Neural cell (in vitro differentiated cells): ENCODE data around the gene SIL1. TPM values are rescaled to one million over a fixed set of nuclear protein-coding genes. Genes with fewer than 3 reads are reported as not detected.

ENCODE experiments used
- H2AFZ ChIP-seq: fragments of 200-600, 300-800 bp; sonication (generic), shearing (Covaris generic); 2 replicates; pipeline ENCODE4 v1.6.0; 2014; ENCODE audit warnings: low read depth, mild to moderate bottlenecking, antibody characterized with exemption, low read length, moderate library complexity
- H3F3A ChIP-seq: fragments of 200-600 bp; shearing (Covaris generic); 2 replicates; pipeline ENCODE4 v1.6.1; 2016; ENCODE audit warnings: mild to moderate bottlenecking, moderate library complexity, mixed read lengths, antibody characterized with exemption, low read length; ENCODE audit not compliant: insufficient read depth, poor library complexity, severe bottlenecking
- H3K27ac ChIP-seq: fragments of 200-600, 300-800 bp; sonication (generic), shearing (Covaris generic); 2 replicates; pipeline ENCODE4 v1.5.1; 2014; ENCODE audit warnings: mild to moderate bottlenecking, low read length, moderate library complexity
- H3K27me3 ChIP-seq: fragments of 300-800, 200-600 bp; sonication (generic), shearing (Covaris generic); 2 replicates; pipeline ENCODE4 v1.6.0; 2014; ENCODE audit warnings: mild to moderate bottlenecking, low read depth, low read length, moderate library complexity; ENCODE audit not compliant: insufficient read depth
- H3K36me3 ChIP-seq: fragments of 300-800, 200-600 bp; sonication (generic), shearing (Covaris generic); 2 replicates; pipeline ENCODE4 v1.5.1; 2014; ENCODE audit warnings: mild to moderate bottlenecking, antibody characterized with exemption, low read length, moderate library complexity; ENCODE audit not compliant: insufficient read depth
- H3K4me2 ChIP-seq: fragments of 300-800, 200-600 bp; sonication (generic), shearing (Covaris generic); 2 replicates; pipeline ENCODE4 v1.6.0; 2014; ENCODE audit warnings: mild to moderate bottlenecking, low read length
- H3K4me3 ChIP-seq: fragments of 300-800, 200-600 bp; sonication (generic), shearing (Covaris generic); 2 replicates; pipeline ENCODE4 v1.5.1; 2014; ENCODE audit warnings: mild to moderate bottlenecking, low read length, moderate library complexity
- H3K79me2 ChIP-seq: fragments of 200-600 bp; shearing (Covaris generic); replicated peaks from 2 replicates; pipeline ENCODE4 v1.6.0; 2014; ENCODE audit warnings: mild to moderate bottlenecking, low read length, moderate library complexity; ENCODE audit not compliant: insufficient read depth
- H3K9ac ChIP-seq: fragments of 300-800, 200-600 bp; sonication (generic), shearing (Covaris generic); 2 replicates; pipeline ENCODE4 v1.6.1; 2016; ENCODE audit warnings: mild to moderate bottlenecking, low read length, mixed read lengths
- H3K9me2 ChIP-seq: fragments of 200-600 bp; shearing (Covaris generic); 2 replicates; pipeline ENCODE4 v1.6.1; 2016; ENCODE audit warnings: mild to moderate bottlenecking, low read length, mixed read lengths; ENCODE audit not compliant: insufficient read depth
- H3K9me3 ChIP-seq: fragments of 200-600, 300-800 bp; sonication (generic), shearing (Covaris generic); 2 replicates; pipeline ENCODE4 v1.6.1; 2016; ENCODE audit warnings: mild to moderate bottlenecking, mixed run types, low read length, moderate library complexity, mixed read lengths
- H4K20me1 ChIP-seq: fragments of 200-600 bp; shearing (Covaris generic); 2 replicates; pipeline ENCODE4 v1.6.1; 2016; ENCODE audit warnings: mild to moderate bottlenecking, mixed run types; ENCODE audit not compliant: insufficient read depth
- EP300 ChIP-seq: fragments of 450-650 bp; conservative IDR thresholded peaks from 2 replicates; pipeline ENCODE4 v1.6.1; 2014; ENCODE audit warnings: antibody characterized with exemption, mild to moderate bottlenecking, moderate library complexity; ENCODE audit not compliant: poor library complexity, severe bottlenecking
- EZH2 ChIP-seq: fragments of 200-600, 300-800 bp; shearing (Covaris generic), sonication (generic); IDR thresholded peaks from 2 replicates; pipeline ENCODE4 v1.6.1; 2014; ENCODE audit warnings: antibody characterized with exemption, low read length, borderline replicate concordance, mild to moderate bottlenecking; ENCODE audit not compliant: insufficient read depth, poor library complexity, severe bottlenecking
- MXI1 ChIP-seq: fragments of 450-650 bp; conservative IDR thresholded peaks from 2 replicates; pipeline ENCODE4 v1.6.1; 2014; ENCODE audit warnings: antibody characterized with exemption, mild to moderate bottlenecking; ENCODE audit not compliant: poor library complexity, severe bottlenecking
- POLR2AphosphoS5 ChIP-seq: IDR thresholded peaks from 2 replicates; pipeline ENCODE4 v1.6.1; 2012
- RAD21 ChIP-seq: fragments of 450-650 bp; conservative IDR thresholded peaks from 2 replicates; pipeline ENCODE4 v1.6.1; 2014; ENCODE audit warnings: antibody characterized with exemption, mild to moderate bottlenecking, moderate library complexity
- REST ChIP-seq: IDR thresholded peaks from 2 replicates; pipeline ENCODE4 v1.6.1; 2012; ENCODE audit warnings: borderline replicate concordance
- SMC3 ChIP-seq: fragments of 450-650 bp; conservative IDR thresholded peaks from 2 replicates; pipeline ENCODE4 v1.6.1; 2014; ENCODE audit warnings: antibody characterized with exemption, mild to moderate bottlenecking, moderate library complexity; ENCODE audit not compliant: poor library complexity
- TAF1 ChIP-seq: IDR thresholded peaks from 2 replicates; pipeline ENCODE4 v1.6.1; 2012; ENCODE audit warnings: low read depth
- polyA plus RNA-seq: library from polyadenylated mRNA; depleted of rRNA; stranded (reverse); fragments of >200 nt; gene quantifications from 2 replicates; pipeline ENCODE4 v1.2.3, GENCODE V29; 2014
- TF ChIP-seq, protein P1 (sequence below): fragments of 450-650 bp; IDR thresholded peaks from 2 replicates; pipeline ENCODE4 v1.5.1; 2014; ENCODE audit warnings: antibody characterized with exemption, mild to moderate bottlenecking, moderate library complexity; ENCODE audit not compliant: poor library complexity, severe bottlenecking

Gene SIL1
- polyA plus RNA-seq, 1 donor from 2014 or later: 4.7 TPM

DNA sequence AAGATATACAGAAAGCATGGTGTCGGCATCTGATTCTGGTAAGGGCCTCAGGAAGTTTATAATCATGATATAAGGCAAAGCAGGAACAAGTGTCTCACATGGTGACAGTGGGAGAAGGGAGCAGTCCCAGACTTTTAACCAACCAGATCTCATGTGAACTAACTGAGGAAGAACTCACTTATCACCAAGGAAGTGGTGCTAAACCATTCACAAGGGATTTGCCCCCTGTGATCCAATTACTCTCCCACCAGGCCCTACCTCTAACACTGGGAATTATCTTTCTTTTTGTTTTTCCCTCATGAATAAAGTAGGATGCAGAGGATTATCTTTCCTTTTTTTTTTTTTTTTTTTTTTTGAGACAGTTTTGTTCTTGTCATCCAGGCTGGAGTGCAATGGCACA is 199.6 kb downstream of the SIL1 start:
- no peak overlapping the region for H3K4me2 ChIP-seq

GRCh38 chr5:138996120-138996519 is 202.0 kb downstream of the SIL1 start:
- no peaks in the 10 kb centered on the region for H3K36me3 ChIP-seq
- H3K4me2 ChIP-seq: no peak overlapping the region
- H3K27ac ChIP-seq: no peak overlapping the region
- no peaks in the 10 kb centered on the region for H4K20me1 ChIP-seq
- H3K9me3 ChIP-seq: no peaks in the 10 kb centered on the region
- H3F3A ChIP-seq: no peaks in the 10 kb centered on the region
- H3K79me2 ChIP-seq: no peaks in the 10 kb centered on the region
- no peak overlapping the region for H2AFZ ChIP-seq
- H3K9me2 ChIP-seq: no peaks in the 10 kb centered on the region
- H3K4me3 ChIP-seq: no peak overlapping the region
- TF ChIP-seq RAD21 (no peak), SMC3 (no peak)
- TF ChIP-seq, protein P1, sequence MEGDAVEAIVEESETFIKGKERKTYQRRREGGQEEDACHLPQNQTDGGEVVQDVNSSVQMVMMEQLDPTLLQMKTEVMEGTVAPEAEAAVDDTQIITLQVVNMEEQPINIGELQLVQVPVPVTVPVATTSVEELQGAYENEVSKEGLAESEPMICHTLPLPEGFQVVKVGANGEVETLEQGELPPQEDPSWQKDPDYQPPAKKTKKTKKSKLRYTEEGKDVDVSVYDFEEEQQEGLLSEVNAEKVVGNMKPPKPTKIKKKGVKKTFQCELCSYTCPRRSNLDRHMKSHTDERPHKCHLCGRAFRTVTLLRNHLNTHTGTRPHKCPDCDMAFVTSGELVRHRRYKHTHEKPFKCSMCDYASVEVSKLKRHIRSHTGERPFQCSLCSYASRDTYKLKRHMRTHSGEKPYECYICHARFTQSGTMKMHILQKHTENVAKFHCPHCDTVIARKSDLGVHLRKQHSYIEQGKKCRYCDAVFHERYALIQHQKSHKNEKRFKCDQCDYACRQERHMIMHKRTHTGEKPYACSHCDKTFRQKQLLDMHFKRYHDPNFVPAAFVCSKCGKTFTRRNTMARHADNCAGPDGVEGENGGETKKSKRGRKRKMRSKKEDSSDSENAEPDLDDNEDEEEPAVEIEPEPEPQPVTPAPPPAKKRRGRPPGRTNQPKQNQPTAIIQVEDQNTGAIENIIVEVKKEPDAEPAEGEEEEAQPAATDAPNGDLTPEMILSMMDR: no peak
- no peak overlapping the region for H3K9ac ChIP-seq
- no peaks in the 10 kb centered on the region for H3K27me3 ChIP-seq

More for the DNA sequence above, 199.6 kb downstream of the SIL1 start:
- Histone ChIP-seq H3K27me3 (no peaks in the 10 kb centered on the region), H3K27ac (no peak overlapping the region), H3K79me2 (no peaks in the 10 kb centered on the region), H2AFZ (no peak overlapping the region), H3F3A (no peaks in the 10 kb centered on the region), H4K20me1 (no peaks in the 10 kb centered on the region), H3K9me2 (no peaks in the 10 kb centered on the region), H3K9me3 (no peaks in the 10 kb centered on the region), H3K4me3 (no peak overlapping the region), H3K9ac (no peak overlapping the region), H3K36me3 (no peaks in the 10 kb centered on the region)
- TF ChIP-seq RAD21: no peak
- no peak for TF ChIP-seq EP300
- no peak for TF ChIP-seq SMC3
- no peak for TF ChIP-seq POLR2AphosphoS5
- no peak for TF ChIP-seq MXI1
- TF ChIP-seq REST: no peak
- TF ChIP-seq, protein P1: no peak
- TF ChIP-seq TAF1: no peak
- no peak for TF ChIP-seq EZH2
